Neural crest cell (in vitro differentiated cells): ENCODE measurements around the gene RTTN. TPM values are rescaled to one million over a fixed set of nuclear protein-coding genes. Genes with fewer than 3 reads are reported as not detected.

Experiments
- DNase-seq: peaks from one replicate; pipeline ENCODE4 v3.0.0; 2021; ENCODE audit warnings: low read depth, mixed read lengths, low spot score
- H3K27ac Mint-ChIP-seq: one replicate; pipeline ENCODE4 v1.8.0; 2021; ENCODE audit warnings: mild to moderate bottlenecking, mixed read lengths; ENCODE audit not compliant: unreplicated experiment
- H3K27me3 Mint-ChIP-seq: 2 replicates; pipeline ENCODE4 v1.8.0; 2021; ENCODE audit warnings: low read depth, mild to moderate bottlenecking, mixed read lengths
- H3K36me3 Mint-ChIP-seq: 2 replicates; pipeline ENCODE4 v1.8.0; 2021; ENCODE audit warnings: low read depth, mild to moderate bottlenecking, mixed read lengths
- H3K4me1 Mint-ChIP-seq: 2 replicates; pipeline ENCODE4 v1.8.0; 2021; ENCODE audit warnings: mixed read lengths
- H3K4me3 Mint-ChIP-seq: one replicate; pipeline ENCODE4 v1.8.0; 2021; ENCODE audit warnings: mild to moderate bottlenecking, mixed read lengths
- H3K9me3 Mint-ChIP-seq: 2 replicates; pipeline ENCODE4 v1.8.0; 2021; ENCODE audit warnings: mixed read lengths
- CTCF ChIP-seq: fragments of 200-600 bp; sonication (generic); conservative IDR thresholded peaks from 2 replicates; pipeline ENCODE4 v1.5.0; 2021; ENCODE audit warnings: antibody characterized with exemption, mild to moderate bottlenecking
- total RNA-seq: library from RNA; stranded (reverse); gene quantifications from 2 replicates; pipeline ENCODE4 v1.2.1, GENCODE V29; 2021

RTTN gene
- total RNA-seq, 1 donor from 2014 or later = 34.8 TPM

GRCh38 chr18:70175216-70175615, 30.3 kb downstream of the RTTN start:
- Mint-ChIP-seq H3K27me3 (no peaks in the 10 kb centered on the region), H3K27ac (no peak overlapping the region), H3K9me3 (no peaks in the 10 kb centered on the region), H3K36me3 (no peaks in the 10 kb centered on the region), H3K4me1 (no peaks in the 10 kb centered on the region), H3K4me3 (no peak overlapping the region)
- DNase-seq = no peak
- TF ChIP-seq CTCF = no peak

- no peak overlapping the region for H3K4me3 Mint-ChIP-seq
- H3K27ac Mint-ChIP-seq = no peak overlapping the region
- TF ChIP-seq CTCF = peak; percentile 60
- no peaks in the 10 kb centered on the region for H3K36me3 Mint-ChIP-seq
- H3K27me3 Mint-ChIP-seq = no peaks in the 10 kb centered on the region
- H3K9me3 Mint-ChIP-seq = no peaks in the 10 kb centered on the region
- DNase-seq = no peak
- H3K4me1 Mint-ChIP-seq = no peaks in the 10 kb centered on the region
Observed at GRCh38 chr18:70172225-70172624, 33.3 kb downstream of the RTTN start.

- Mint-ChIP-seq H3K27ac (no peak overlapping the region), H3K4me1 (no peaks in the 10 kb centered on the region), H3K36me3 (no peaks in the 10 kb centered on the region), H3K27me3 (no peaks in the 10 kb centered on the region), H3K4me3 (no peak overlapping the region), H3K9me3 (no peaks in the 10 kb centered on the region)
- no peak for TF ChIP-seq CTCF
- no peak for DNase-seq
Observed at GRCh38 chr18:70169747-70170146, 35.7 kb downstream of the RTTN start.

- Mint-ChIP-seq H3K36me3 (peaks cover 13% of the 10 kb centered on the region), H3K9me3 (no peaks in the 10 kb centered on the region), H3K4me3 (no peak overlapping the region), H3K4me1 (no peaks in the 10 kb centered on the region), H3K27me3 (no peaks in the 10 kb centered on the region), H3K27ac (no peak overlapping the region)
- no peak for TF ChIP-seq CTCF
- no peak for DNase-seq
Observed at GRCh38 chr18:70166668-70167067, 38.8 kb downstream of the RTTN start.

- Mint-ChIP-seq H3K4me3 (no peak overlapping the region), H3K9me3 (no peaks in the 10 kb centered on the region), H3K36me3 (peaks cover 21% of the 10 kb centered on the region), H3K27ac (no peak overlapping the region), H3K27me3 (no peaks in the 10 kb centered on the region), H3K4me1 (no peaks in the 10 kb centered on the region)
- no peak for DNase-seq
- no peak for TF ChIP-seq CTCF
Observed at GRCh38 chr18:70165936-70166335, 39.6 kb downstream of the RTTN start.

GRCh38 chr18:70160073-70160678, 45.3 kb downstream of the RTTN start:
- Mint-ChIP-seq H3K27me3 (no peaks in the 10 kb centered on the region), H3K4me3 (no peak overlapping the region), H3K4me1 (no peaks in the 10 kb centered on the region), H3K9me3 (peaks cover 5% of the 10 kb centered on the region), H3K36me3 (peaks cover 55% of the 10 kb centered on the region), H3K27ac (no peak overlapping the region)
- no peak for TF ChIP-seq CTCF
- no peak for DNase-seq
